IPS-18a (cell line): ENCODE measurements around the gene CRACR2B.

Experiments used
- H3K27ac ChIP-seq: one replicate; pipeline ENCODE4 v1.5.1; 2013; ENCODE audit warnings: low read length
- H3K27me3 ChIP-seq: one replicate; pipeline ENCODE4 v1.6.1; 2013; ENCODE audit warnings: mild to moderate bottlenecking, low read length; ENCODE audit not compliant: control insufficient read depth, insufficient read depth
- H3K36me3 ChIP-seq: one replicate; pipeline ENCODE4 v1.6.1; 2013; ENCODE audit warnings: low read depth, low read length; ENCODE audit not compliant: control insufficient read depth
- H3K4me1 ChIP-seq: one replicate; pipeline ENCODE4 v1.6.1; 2013; ENCODE audit warnings: low read depth, low read length; ENCODE audit not compliant: control insufficient read depth
- H3K4me3 ChIP-seq: one replicate; pipeline ENCODE4 v1.5.1; 2013; ENCODE audit warnings: low read length
- H3K9ac ChIP-seq: one replicate; pipeline ENCODE4 v1.6.1; 2013; ENCODE audit warnings: mild to moderate bottlenecking, low read length, moderate library complexity
- H3K9me3 ChIP-seq: one replicate; pipeline ENCODE4 v1.6.1; 2013; ENCODE audit warnings: low read depth, low read length; ENCODE audit not compliant: control insufficient read depth

The CRACR2B gene

DNA sequence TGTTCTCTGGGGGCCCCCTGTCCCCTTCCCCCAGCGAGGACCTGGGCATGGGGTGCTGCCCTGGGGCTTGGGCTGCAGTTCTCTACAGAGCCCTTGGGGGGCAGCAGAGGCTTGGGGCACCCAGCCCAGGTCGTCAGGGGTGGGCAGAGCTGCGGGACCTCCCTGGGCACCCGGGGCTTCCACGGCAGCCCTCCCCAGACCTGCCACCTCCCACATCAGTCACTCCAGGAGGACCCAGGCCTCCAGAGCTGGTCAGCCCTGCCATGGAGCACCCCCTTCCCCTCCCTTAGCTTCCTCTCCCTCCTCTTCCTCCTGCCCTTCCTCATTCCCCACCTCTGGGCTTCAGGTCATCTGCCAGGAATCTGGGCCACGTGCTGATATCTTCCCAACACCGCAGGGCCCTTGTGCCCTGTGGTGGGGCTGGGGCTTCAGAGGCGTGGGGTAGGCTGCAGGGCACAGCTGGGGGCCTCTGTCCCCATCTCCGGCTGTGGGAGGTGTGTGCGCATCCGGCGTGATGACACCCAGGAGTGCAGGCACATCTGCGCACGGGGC is 20.7 kb downstream of the CRACR2B start:
- H3K9me3 ChIP-seq, result no peaks in the 10 kb centered on the region
- peaks cover 24% of the 10 kb centered on the region for H3K27me3 ChIP-seq
- H3K27ac ChIP-seq, result no peak overlapping the region
- H3K4me3 ChIP-seq, result peak overlapping the region; percentile 58
- no peak overlapping the region for H3K9ac ChIP-seq
- peaks cover 22% of the 10 kb centered on the region for H3K4me1 ChIP-seq
- no peaks in the 10 kb centered on the region for H3K36me3 ChIP-seq

DNA sequence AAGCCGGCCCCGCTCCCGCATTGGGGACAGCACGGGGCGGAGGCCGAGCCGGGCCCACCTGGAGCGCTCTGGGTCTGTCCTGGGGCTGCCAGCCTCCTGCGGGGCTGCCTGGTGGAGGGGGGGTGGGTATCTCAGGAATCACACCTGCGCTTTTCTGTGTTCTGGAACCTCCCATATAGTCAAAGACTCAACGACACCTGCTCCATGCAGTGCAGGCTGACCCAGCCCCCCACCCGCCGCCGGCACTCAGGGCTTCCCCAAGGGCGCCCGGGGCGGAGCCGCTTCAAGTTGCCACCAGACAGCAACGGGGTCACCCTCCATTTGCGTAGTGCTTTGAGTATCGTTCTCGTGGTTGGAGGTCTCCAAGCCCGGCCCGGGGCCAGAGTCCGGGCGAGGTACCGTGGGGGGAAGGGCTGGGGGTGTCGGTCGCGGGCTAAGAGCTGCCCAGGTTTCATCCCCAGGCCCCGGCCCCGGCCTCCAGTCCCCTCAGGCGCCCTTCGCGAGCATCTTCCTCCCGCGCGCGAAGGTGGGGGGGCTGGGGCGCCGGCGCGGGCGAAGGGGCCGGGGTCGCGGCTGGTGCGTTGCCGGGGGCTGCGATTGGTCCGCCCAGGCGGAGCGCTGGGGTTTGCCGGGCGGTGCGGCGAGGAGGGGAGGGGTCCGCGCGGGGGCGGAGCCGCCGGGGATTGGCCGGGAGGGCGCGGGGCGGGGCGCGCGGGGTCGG is 21.5 kb downstream of the CRACR2B start:
- no peak overlapping the region for H3K27ac ChIP-seq
- H3K27me3 ChIP-seq, result peaks cover 24% of the 10 kb centered on the region
- no peaks in the 10 kb centered on the region for H3K9me3 ChIP-seq
- H3K4me3 ChIP-seq, result peak overlapping the region; percentile 58
- no peaks in the 10 kb centered on the region for H3K36me3 ChIP-seq
- H3K4me1 ChIP-seq, result peaks cover 19% of the 10 kb centered on the region
- no peak overlapping the region for H3K9ac ChIP-seq

DNA sequence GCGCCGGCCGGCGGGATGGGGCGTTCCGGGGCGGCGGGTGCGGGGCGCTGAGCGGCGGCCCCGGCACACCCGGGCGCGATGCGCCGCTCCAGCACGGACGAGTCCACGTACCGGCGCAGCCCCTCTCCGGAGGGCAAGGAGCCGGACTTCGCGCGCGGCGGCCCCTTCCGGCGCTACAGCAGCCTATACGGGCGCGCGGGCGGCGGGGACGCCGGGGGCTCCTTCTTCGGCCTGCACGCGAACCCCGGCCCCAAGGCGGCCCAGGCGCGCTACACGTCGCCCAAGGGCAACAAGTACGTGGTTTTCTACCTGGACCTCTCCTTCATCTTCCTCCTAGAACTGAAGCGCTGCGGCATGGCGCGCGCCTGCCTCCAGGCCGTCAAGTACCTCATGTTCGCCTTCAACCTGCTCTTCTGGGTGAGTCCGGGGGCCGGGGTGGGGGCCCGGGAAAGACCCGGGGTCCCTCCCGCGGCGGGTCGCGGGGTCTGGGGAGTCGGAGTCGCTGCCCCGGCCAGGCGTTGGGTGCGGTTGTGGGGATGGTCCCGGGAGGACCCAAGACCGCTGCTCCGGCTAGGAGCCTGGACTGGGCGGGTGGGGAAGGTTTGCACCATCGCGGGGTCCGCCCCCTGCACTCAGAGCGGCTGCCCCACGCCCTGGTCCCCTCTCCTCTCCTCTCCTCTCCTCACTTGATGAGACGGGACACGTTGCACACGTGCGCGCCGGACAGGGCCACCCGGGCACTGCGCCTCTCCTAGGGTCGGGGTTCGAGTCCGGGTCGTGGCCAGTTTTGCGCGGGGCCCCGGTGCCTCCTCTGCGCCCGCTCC is 22.4 kb downstream of the CRACR2B start:
- Histone ChIP-seq H3K9ac (peak overlapping the region; percentile 22), H3K27ac (no peak overlapping the region), H3K4me3 (peak overlapping the region; percentile 63), H3K27me3 (peaks cover 24% of the 10 kb centered on the region), H3K36me3 (no peaks in the 10 kb centered on the region), H3K9me3 (no peaks in the 10 kb centered on the region), H3K4me1 (peaks cover 13% of the 10 kb centered on the region)

DNA sequence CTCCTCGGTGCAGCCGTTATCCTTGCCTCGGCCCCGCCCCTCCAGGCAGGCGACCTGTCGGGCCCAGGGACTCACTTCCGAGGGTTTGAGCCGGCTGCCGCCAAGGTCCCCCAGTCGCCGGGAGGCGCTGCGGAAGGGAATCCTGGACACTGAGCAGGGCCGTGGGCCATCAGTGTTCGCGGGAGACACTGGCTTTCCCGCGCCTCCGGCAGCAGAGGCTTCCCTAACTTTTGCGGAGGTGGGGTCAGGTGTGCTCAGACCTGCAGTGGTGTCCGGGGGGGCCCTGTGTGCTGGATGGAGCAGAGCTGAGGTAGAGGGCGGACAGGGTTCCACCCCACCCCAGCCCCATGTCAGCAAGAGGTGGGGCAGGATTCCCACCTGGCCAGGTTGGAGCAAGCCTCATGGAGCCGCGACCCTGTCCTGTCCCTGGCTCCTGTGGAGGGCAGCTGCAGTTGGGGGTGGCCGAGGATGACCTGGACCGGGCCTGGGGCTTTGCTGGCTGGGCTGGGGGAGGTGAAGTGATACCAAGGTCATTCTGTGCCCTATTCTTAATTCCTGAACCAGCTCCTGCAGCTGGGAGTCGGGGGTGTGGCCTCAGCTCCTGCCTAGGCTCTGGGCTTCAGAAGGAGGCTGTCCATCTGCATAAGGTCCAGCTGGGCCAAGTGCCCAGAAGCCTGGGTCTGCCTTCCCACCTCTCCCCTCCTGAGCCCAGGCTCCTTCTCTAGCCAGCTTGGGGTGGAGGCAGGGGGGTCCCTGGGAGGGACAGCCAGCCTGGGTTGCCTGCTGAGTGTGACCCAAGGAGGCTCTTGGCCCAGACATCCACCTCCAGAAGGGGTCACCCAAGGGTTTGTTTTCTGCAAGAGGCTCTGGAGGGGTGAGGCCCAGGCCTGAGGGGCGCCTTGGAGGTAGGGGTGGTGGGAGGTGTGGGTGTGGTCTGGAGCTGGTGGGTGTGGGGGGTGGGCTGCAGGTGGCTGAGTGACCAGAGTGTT is 23.4 kb downstream of the CRACR2B start:
- no peak overlapping the region for H3K9ac ChIP-seq
- H3K4me3 ChIP-seq, result peak overlapping the region; percentile 63
- peaks cover 24% of the 10 kb centered on the region for H3K27me3 ChIP-seq
- H3K9me3 ChIP-seq, result no peaks in the 10 kb centered on the region
- peaks cover 9% of the 10 kb centered on the region for H3K4me1 ChIP-seq
- no peaks in the 10 kb centered on the region for H3K36me3 ChIP-seq
- no peak overlapping the region for H3K27ac ChIP-seq

DNA sequence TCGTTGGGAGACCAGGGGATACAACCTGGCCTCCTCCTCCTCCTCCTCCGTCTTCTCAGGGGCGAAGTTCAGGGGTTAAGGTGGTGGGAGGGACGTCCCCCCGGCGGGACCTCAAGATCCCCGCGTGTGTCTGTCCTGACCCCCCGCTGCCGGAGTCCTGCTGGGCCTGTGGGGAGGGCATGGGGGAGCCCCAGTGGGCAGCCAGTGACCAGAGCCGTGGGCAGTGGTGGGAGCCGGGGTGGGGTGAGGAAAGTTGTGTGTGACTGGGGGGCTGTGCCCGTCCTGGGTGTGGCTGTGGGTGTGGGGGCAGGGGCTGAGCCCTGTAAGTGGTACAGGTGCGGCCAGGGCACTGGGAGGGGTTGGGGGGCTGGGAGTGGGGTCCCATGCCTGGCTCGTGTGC is 25.0 kb downstream of the CRACR2B start:
- Histone ChIP-seq H3K4me1 (peaks cover 18% of the 10 kb centered on the region), H3K9ac (no peak overlapping the region), H3K27ac (no peak overlapping the region), H3K4me3 (no peak overlapping the region), H3K9me3 (no peaks in the 10 kb centered on the region), H3K36me3 (no peaks in the 10 kb centered on the region), H3K27me3 (peaks cover 20% of the 10 kb centered on the region)

DNA sequence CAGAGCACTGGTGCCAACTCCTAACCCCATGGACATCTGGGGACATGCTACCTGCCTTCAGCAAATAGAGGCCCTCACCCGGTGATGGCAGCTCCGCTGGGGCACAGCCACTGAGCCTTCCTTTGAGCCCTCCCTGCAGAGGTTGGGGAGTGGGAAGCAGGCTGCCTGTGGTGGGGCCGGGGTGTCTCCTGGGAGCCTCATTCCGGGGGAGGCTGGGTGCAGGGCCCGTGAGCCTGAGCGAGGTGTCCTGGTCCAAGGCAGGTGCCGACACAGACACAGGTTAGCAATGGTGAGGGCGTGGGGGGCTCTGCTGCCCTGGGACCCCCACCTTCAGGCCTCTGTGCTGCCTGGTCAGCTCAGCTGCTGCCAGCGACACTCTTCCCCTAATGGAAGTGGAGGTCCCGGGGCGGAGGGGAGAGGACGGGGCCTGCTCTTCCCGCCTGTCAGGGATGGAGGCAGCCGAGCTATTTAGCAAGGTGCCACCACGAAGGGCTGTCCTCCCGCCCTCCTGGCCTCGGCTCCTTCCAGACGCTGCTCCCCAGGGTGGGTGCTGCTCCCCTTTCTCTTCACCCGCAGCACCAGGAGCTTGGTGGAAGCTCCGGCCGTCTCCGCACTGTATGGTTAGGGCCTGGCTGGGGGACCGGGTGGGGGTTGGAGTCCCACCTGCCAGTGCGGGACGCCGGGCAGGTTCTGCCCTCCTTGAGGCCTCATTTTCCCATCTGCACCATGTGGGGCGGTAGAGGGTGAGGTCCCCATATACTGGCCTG is 26.1 kb downstream of the CRACR2B start:
- H3K27ac ChIP-seq, result no peak overlapping the region
- H3K9ac ChIP-seq, result no peak overlapping the region
- no peaks in the 10 kb centered on the region for H3K36me3 ChIP-seq
- H3K27me3 ChIP-seq, result peaks cover 14% of the 10 kb centered on the region
- no peak overlapping the region for H3K4me3 ChIP-seq
- H3K9me3 ChIP-seq, result no peaks in the 10 kb centered on the region
- peaks cover 12% of the 10 kb centered on the region for H3K4me1 ChIP-seq

DNA sequence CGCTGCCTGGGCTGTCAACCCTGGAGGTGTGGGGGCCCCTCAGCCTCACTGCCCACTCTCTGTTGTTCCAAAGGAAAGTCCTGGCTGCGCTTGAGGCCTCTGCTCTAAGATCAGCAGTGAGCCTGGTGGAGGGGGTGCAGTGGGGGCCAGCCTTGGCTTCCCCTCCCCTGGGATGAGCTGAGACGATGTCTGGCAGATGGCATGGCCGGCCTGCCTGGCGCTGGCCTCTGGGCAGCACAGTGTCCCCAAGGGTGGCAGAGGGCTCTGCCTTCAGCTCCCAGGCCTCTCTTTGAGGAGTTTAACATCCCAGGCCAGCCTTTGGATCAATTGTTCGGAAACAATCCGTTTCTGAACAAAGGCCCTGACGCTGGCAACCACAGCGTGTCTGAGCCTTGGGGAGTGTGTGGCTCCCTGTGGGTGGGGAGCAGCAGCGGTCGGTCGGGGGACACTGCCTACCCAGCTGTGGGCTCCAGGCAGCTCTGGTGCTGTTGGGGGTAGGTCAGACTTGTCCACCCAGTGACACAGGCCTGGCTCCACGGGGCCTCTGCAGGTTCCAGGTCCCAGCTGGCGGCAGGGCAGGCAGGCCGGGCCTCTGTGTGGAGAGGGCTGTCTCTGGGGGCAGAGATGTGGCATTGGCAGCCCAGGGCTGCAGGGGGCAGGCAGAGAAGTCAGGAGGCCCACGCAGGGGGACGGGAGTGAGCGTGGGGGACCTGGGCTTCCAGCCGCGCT is 27.0 kb downstream of the CRACR2B start:
- H3K9ac ChIP-seq, result no peak overlapping the region
- peaks cover 12% of the 10 kb centered on the region for H3K27me3 ChIP-seq
- peaks cover 9% of the 10 kb centered on the region for H3K4me1 ChIP-seq
- H3K4me3 ChIP-seq, result no peak overlapping the region
- H3K27ac ChIP-seq, result no peak overlapping the region
- H3K9me3 ChIP-seq, result no peaks in the 10 kb centered on the region
- H3K36me3 ChIP-seq, result no peaks in the 10 kb centered on the region

DNA sequence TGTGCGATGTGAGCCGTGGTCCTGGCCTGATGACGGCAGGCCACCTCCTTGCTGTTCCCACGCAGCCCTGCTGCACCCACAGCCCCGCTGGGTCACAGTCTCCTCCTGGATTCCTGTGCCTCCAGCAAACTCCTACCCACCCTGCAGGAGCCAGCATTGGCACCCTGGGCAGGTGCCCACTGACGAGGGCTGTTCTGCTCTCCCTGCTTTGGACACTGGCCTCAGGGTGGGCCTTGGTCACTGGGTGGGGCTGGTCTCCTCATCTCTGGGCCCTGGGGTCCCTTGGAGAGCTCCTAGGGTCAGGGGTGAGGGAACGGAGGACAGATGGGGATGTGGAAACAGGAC is 27.6 kb downstream of the CRACR2B start:
- peaks cover 9% of the 10 kb centered on the region for H3K4me1 ChIP-seq
- no peak overlapping the region for H3K9ac ChIP-seq
- H3K27ac ChIP-seq, result no peak overlapping the region
- no peaks in the 10 kb centered on the region for H3K9me3 ChIP-seq
- no peak overlapping the region for H3K4me3 ChIP-seq
- H3K36me3 ChIP-seq, result no peaks in the 10 kb centered on the region
- H3K27me3 ChIP-seq, result peaks cover 7% of the 10 kb centered on the region

DNA sequence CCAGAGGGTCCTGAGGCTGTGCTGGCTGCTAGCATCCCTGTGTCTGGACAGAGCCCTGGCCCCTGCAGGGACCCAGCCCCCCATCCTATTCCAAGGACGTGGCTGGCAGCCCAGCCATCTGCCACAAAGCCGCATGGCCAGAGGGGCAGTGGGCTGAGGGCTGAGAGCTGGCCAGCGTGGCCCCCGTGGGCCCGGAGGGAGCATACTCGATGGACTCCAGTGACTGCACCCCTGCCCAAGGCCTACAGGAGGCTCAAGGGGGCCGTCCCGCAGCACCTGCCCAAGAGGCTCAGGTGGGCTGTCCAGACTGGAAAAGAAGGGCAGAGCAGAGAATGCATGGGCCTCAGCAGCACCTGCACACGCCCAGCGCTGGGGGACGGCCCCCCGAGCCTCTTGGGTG is 28.1 kb downstream of the CRACR2B start:
- no peaks in the 10 kb centered on the region for H3K36me3 ChIP-seq
- H3K4me3 ChIP-seq, result no peak overlapping the region
- H3K9me3 ChIP-seq, result no peaks in the 10 kb centered on the region
- H3K27ac ChIP-seq, result no peak overlapping the region
- no peak overlapping the region for H3K9ac ChIP-seq
- peaks cover 9% of the 10 kb centered on the region for H3K4me1 ChIP-seq
- H3K27me3 ChIP-seq, result peaks cover 4% of the 10 kb centered on the region

DNA sequence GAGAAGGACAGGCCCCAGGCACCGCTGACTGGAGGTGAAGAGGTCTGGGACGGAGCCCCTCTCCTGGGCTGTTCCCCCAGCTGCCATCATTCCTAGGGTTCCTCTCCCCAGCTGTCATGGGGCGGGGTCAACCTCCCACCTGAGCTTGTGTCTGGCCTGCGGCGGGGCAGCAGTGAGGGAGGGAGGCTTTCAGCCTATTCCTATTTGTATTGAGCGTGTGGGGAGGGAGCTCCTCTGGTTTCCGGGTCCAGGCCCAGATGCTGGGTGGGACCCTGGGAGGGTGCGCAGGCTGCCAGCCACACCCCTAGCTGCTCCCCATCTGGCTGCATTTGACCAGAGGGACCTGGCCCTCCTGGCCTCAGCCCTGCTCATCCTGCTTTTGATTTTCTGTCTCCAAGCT is 28.7 kb downstream of the CRACR2B start:
- Histone ChIP-seq H3K36me3 (no peaks in the 10 kb centered on the region), H3K9ac (no peak overlapping the region), H3K27me3 (peaks cover 5% of the 10 kb centered on the region), H3K4me1 (peaks cover 9% of the 10 kb centered on the region), H3K27ac (no peak overlapping the region), H3K9me3 (no peaks in the 10 kb centered on the region), H3K4me3 (no peak overlapping the region)
